ENCODE data around the gene GCN1.
A peak's percentile ranks its signal among the peaks of the same experiment; 100 is the strongest.

Gene GCN1

DNA sequence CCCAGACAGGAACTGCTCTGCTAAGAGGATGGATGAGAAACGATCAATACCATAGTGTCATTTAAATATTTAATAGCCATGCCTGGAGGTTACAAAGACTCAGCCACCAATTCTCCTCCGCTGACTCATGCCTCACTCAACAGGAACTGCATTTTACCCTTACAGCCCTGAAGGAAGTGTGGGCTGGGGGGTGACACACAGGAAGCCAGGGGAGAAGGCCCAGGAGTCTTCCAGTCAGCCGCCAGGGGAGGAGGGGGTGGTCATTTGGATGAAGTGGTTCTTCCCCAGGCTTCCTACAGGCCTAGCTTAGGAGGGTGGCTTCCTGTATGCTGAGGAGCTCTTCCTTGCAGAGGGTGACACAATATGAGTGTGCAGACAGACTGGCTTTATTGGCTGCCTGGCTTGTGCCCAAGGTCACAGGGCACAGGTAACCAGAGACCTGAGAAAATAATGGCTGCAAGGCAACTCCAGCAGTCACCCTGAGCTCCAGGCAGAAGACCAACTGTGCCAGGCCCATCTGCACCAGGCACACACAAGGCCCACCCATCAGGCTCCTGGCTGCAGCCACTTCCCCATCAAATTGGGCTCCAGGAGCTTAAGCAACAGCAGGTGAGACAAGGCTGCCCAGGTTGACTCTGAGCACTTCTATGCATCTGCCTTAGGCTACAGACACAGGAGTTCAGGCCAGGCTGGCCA is 36.9 kb upstream of the GCN1 start:
- ATAC-seq (peak; percentile 85), DNase-seq (peak; percentile 81)
- Mint-ChIP-seq H3K4me3 (peak overlapping the region; percentile 65), H3K27me3 (no peaks in the 10 kb centered on the region), H3K9me3 (no peaks in the 10 kb centered on the region), H3K36me3 (ENCODE audit: low read depth) (peaks cover 2% of the 10 kb centered on the region), H3K4me1 (peaks cover 89% of the 10 kb centered on the region), H3K27ac (peak overlapping the region; percentile 94)

DNA sequence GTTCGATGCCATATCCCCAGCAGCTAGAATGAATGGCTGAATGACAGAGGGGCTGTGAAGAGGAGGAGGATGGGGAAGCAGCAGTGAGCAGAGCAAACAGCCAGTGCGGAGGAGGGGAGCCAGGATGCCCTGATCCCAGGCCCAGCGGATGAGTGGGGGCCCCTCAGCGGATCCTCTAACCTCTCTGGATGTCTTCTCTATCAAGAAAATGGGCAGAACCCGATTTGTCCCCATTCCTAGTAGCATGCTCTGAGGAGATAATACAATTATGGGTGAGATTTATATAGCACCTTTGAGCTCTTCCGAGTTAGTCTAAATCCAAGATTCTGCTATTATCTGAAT is 36.4 kb upstream of the GCN1 start:
- no peak for ATAC-seq
- Mint-ChIP-seq H3K9me3 (no peaks in the 10 kb centered on the region), H3K36me3 (ENCODE audit: low read depth) (peaks cover 2% of the 10 kb centered on the region), H3K4me3 (peak overlapping the region; percentile 65), H3K4me1 (peaks cover 91% of the 10 kb centered on the region), H3K27me3 (no peaks in the 10 kb centered on the region), H3K27ac (peak overlapping the region; percentile 94)
- no peak for DNase-seq

DNA sequence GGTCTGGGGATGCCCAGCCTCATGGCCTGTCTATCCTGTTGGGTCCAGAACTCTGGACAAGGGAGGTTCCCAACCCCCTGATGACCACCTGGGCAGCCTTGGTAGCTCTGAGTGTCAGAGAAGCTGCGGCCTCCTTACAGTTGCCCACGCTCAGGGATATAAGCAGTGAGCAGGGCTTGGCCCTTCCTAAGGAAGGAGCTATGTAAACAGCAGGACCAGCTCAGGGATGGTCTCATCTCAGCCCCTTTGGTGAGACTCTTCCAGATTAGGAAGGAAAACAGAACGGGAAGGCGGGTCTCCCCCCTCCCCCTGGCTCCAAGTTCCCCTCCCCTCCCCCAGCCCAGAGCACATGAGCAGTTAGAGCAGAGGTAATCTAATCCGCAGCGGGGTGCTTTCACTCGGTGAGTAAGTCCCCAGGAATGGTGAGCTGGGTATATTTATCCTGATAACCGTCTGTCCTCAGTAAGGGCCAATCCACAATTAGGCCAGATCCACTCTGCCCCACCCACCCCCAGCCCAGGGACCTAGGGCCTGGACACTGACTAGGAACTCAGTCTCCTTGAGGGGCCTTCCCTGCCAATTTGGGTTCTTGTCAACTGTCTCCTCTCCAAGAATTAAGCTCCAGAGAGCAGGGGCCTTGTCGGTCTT is 35.9 kb upstream of the GCN1 start:
- no peak for ATAC-seq
- no peak overlapping the region for H3K4me3 Mint-ChIP-seq
- H3K27ac Mint-ChIP-seq, result peak overlapping the region; percentile 94
- H3K36me3 Mint-ChIP-seq (ENCODE audit: low read depth), result peaks cover 2% of the 10 kb centered on the region
- no peaks in the 10 kb centered on the region for H3K9me3 Mint-ChIP-seq
- peaks cover 91% of the 10 kb centered on the region for H3K4me1 Mint-ChIP-seq
- no peaks in the 10 kb centered on the region for H3K27me3 Mint-ChIP-seq
- DNase-seq, result no peak

DNA sequence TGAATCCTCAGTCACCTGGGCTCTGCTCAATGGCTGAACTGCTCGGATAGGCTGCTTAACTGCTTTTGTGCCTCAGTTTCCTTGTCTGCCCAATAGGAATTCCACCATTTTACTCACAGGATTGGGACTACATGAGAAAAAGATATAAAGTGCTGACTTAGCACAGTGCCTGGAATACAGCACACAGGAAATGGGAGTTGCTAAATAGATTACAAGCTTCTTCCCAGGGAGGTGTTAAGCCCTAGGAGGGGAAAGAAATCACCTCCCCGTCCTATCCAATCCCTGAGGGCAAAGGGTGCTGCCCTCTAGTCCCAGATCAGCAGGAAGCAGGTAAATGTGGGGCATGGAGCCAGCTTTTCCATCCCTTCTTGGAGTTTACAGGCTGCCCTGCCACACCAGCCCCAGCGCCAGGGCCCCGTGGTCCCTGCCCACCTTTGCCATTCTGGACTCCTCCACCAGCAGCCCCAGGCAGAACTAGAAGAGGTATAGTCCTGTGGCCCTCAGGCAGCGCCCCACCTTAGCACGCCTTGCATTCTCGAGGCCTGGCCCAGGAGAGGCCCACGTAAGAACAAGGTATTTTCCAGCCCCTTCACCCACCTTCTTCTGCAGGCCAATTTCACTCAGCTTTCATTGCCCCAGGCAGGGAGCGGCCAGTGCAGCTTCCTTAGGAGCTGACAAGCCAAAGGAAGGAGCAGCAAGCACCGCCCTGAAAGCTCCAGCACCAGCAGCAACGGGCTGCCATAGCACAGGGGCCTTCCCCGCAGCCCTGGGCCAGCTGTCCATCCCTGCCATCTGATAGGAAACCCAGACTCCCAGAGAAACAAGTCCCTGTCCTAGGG is 35.2 kb upstream of the GCN1 start:
- DNase-seq (no peak), ATAC-seq (no peak)
- H3K4me1 Mint-ChIP-seq, result peaks cover 90% of the 10 kb centered on the region
- H3K36me3 Mint-ChIP-seq (ENCODE audit: low read depth), result peaks cover 2% of the 10 kb centered on the region
- H3K9me3 Mint-ChIP-seq, result no peaks in the 10 kb centered on the region
- no peak overlapping the region for H3K4me3 Mint-ChIP-seq
- H3K27ac Mint-ChIP-seq, result peak overlapping the region; percentile 94
- H3K27me3 Mint-ChIP-seq, result no peaks in the 10 kb centered on the region

- Mint-ChIP-seq H3K27ac (no peak overlapping the region), H3K4me1 (peaks cover 87% of the 10 kb centered on the region)
- DNase-seq, result no peak
Measured at GRCh38 chr12:120229071-120229486, 34.6 kb upstream of the GCN1 start.

DNA sequence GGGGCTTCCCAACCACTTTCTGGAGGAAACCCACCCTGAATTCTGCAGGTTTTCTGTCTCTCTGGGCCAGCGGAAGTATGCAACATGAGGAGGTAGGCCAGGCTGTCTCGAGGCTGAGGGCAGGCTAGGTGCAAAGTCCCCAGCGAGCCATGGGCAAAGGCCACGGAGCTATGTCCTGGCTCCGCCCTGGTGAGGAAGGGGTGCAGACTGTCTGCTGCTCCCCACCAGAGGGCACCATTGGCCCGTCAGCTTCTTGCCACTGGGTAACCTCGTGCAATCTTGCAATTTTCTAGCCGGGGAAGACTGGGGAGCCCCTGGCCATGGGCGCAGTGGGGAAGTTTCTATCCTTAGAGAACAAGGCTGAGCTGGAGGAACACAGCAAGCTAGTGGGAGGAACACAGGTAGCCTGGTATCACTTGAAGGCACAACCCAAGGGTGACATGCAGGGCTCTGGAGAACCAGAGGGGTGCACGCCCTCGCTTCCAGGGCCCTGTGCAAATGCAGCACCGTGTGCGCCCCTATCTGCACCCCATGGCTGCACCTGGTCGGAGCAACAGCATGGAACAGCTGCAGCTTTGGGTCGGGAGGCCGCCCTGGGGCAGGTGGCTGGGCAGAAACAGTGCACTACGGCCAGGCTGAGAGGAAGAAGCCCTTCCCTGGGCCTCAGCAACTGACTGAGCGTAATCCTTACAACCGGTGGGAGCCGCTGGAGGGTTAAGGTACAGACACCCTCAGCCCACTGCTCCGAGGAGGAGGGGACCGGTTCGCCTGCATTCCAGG is 34.0 kb upstream of the GCN1 start:
- peak; percentile 81 for ATAC-seq
- Mint-ChIP-seq H3K27ac (peak overlapping the region; percentile 47), H3K4me3 (no peak overlapping the region), H3K9me3 (no peaks in the 10 kb centered on the region), H3K4me1 (peaks cover 83% of the 10 kb centered on the region), H3K36me3 (ENCODE audit: low read depth) (no peaks in the 10 kb centered on the region), H3K27me3 (no peaks in the 10 kb centered on the region)
- peak; percentile 92 for DNase-seq

More at GRCh38 chr12:120229071-120229486, 34.6 kb upstream of the GCN1 start:
- Mint-ChIP-seq H3K4me3 (no peak overlapping the region), H3K27me3 (no peaks in the 10 kb centered on the region), H3K36me3 (ENCODE audit: low read depth) (peaks cover 2% of the 10 kb centered on the region), H3K9me3 (no peaks in the 10 kb centered on the region)
- no peak for ATAC-seq

DNA sequence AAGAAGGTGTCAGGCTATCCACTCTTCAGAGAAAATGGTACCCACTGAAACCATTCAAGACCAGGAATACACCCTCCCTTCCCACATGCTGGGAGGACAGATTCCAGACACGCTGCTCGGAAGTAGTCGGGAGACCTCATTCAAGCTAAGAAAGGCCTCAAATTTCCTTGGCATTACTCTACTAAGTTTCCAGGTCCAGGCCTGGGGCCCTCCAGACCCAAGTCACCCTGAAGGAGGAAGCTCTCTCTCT is 33.5 kb upstream of the GCN1 start:
- H3K9me3 Mint-ChIP-seq, result no peaks in the 10 kb centered on the region
- no peak overlapping the region for H3K4me3 Mint-ChIP-seq
- no peaks in the 10 kb centered on the region for H3K27me3 Mint-ChIP-seq
- DNase-seq (no peak), ATAC-seq (no peak)
- peaks cover 79% of the 10 kb centered on the region for H3K4me1 Mint-ChIP-seq
- H3K27ac Mint-ChIP-seq, result peak overlapping the region; percentile 47
- H3K36me3 Mint-ChIP-seq (ENCODE audit: low read depth), result no peaks in the 10 kb centered on the region

GRCh38 chr12:120227233-120228040 is 32.9 kb upstream of the GCN1 start:
- Mint-ChIP-seq H3K9me3 (no peaks in the 10 kb centered on the region), H3K4me1 (peaks cover 74% of the 10 kb centered on the region), H3K27ac (no peak overlapping the region), H3K36me3 (ENCODE audit: low read depth) (no peaks in the 10 kb centered on the region), H3K27me3 (no peaks in the 10 kb centered on the region), H3K4me3 (no peak overlapping the region)
- no peak for DNase-seq
- ATAC-seq, result no peak

- Mint-ChIP-seq H3K27ac (peak overlapping the region; percentile 57), H3K4me1 (peaks cover 60% of the 10 kb centered on the region), H3K9me3 (no peaks in the 10 kb centered on the region), H3K36me3 (ENCODE audit: low read depth) (no peaks in the 10 kb centered on the region), H3K4me3 (peak overlapping the region; percentile 45), H3K27me3 (no peaks in the 10 kb centered on the region)
- ATAC-seq (no peak), DNase-seq (no peak)
Measured at GRCh38 chr12:120225852-120226640, 31.5 kb upstream of the GCN1 start.

DNA sequence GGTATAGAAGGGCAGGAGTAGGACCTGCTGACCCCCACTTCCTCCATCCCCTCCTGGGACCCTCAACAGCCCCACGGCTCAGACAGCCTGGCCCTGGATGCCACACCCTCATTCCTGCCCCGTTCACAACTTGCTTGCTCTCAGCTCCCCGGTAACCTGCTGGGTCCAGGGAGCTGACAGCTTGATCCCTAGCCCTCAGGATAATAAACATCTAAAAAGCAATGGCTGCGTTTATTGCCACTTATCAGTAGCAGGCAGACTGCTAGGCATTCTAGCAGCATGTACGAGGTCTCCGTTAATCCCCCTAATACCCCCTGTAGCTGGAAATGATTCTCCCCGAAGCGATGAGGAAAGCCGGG is 30.7 kb upstream of the GCN1 start:
- DNase-seq (no peak), ATAC-seq (no peak)
- Mint-ChIP-seq H3K27me3 (no peaks in the 10 kb centered on the region), H3K4me3 (peak overlapping the region; percentile 7), H3K9me3 (no peaks in the 10 kb centered on the region), H3K27ac (peak overlapping the region; percentile 57), H3K4me1 (peaks cover 51% of the 10 kb centered on the region), H3K36me3 (ENCODE audit: low read depth) (no peaks in the 10 kb centered on the region)

DNA sequence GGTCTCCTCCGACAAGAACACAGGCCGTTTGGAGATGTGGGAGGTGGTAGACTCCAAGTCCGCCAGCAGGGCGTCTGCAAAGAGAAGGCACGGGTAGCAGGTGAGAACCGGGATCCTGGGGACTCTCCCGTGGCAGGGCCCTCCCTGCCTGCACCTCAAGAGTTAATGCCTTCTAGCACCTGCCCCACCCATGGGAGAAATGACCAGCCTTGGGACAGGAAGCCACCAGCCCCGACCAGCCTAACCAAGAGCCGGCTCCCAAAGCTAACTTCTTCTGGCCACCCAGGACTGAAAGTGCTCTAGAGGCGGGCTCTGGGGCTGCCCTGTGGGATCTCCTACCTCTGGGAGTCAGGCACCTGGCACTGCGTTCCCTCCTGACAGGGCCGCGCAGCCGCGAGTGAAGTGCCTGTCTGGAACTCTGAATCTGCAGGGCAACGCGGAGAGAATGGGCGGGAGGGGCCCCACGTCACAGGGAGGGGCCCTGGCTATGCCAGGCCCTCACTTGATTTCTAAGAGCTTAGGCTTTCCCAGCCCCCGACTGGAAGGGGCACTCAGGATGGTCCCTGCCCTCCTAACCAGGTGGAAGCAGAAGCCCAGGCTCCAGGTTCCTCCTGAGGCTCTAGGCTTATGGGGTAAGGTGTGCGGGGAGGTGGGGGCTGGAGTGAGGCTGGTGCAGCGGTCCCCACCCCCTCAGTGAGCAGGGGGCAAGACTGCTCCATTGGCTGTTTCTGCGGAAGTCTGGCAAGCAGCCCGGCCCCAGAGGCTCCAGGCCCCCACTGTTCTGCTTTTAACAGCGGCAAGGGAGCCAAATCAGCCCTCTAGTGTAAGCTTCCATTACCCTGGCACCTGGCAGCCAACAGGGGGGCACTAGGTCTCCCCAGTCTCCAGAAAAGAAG is 30.0 kb upstream of the GCN1 start:
- Mint-ChIP-seq H3K4me1 (peaks cover 45% of the 10 kb centered on the region), H3K27me3 (no peaks in the 10 kb centered on the region), H3K36me3 (ENCODE audit: low read depth) (no peaks in the 10 kb centered on the region), H3K9me3 (no peaks in the 10 kb centered on the region), H3K4me3 (no peak overlapping the region), H3K27ac (no peak overlapping the region)
- DNase-seq, result no peak
- ATAC-seq, result no peak

DNA sequence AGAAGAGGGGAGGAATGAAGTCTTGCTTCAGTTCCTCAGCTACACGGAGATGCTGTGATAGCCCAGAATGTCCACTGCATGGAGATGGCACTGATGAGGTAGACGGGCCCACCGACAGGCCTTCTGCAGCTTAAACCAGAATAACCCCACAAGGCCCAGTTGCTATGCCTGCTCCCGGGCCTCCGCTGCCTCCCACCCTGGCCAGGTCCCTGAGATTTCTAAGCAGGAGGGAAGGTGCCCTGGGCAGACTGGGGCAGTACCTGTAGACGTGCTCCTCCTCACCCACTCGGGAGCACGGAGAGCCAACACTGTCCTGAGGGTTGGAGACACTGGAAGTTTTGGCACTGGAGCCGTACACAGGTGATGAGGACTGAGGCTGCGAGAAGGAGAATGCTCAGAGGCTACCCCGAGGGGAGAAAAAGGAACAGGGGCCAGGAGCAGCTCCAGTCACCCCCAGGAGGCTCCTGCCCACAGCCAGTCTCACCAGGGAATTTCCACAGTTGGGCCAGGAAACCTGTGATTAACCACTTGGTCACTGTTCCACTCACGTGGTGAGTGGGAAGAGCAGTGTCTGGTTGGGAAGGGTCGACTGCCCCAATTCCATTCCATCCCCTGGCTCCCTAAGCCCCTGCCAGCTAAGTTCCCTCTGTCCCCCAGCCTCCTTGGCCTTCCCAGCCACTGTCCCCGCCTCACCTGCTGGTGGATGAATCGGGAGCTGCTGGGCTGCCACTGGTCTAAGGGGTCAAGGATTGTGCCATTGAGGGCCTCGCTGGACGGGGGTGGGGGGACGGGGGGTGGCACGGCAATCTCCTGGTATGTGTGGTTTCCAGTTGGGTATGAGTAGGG is 29.2 kb upstream of the GCN1 start:
- H3K4me1 Mint-ChIP-seq, result peaks cover 36% of the 10 kb centered on the region
- DNase-seq (no peak), ATAC-seq (no peak)
- no peak overlapping the region for H3K27ac Mint-ChIP-seq
- H3K9me3 Mint-ChIP-seq, result no peaks in the 10 kb centered on the region
- H3K27me3 Mint-ChIP-seq, result no peaks in the 10 kb centered on the region
- peaks cover under 1% of the 10 kb centered on the region for H3K36me3 Mint-ChIP-seq (ENCODE audit: low read depth)
- no peak overlapping the region for H3K4me3 Mint-ChIP-seq

Data from activated naive CD8-positive, alpha-beta T cell treated with anti-CD3 and anti-CD28 coated beads, Interleukin-2, amount 50 U/mL, for 24 hours (primary cell).